ENCODE results near the gene CIAO2B.

DNA sequence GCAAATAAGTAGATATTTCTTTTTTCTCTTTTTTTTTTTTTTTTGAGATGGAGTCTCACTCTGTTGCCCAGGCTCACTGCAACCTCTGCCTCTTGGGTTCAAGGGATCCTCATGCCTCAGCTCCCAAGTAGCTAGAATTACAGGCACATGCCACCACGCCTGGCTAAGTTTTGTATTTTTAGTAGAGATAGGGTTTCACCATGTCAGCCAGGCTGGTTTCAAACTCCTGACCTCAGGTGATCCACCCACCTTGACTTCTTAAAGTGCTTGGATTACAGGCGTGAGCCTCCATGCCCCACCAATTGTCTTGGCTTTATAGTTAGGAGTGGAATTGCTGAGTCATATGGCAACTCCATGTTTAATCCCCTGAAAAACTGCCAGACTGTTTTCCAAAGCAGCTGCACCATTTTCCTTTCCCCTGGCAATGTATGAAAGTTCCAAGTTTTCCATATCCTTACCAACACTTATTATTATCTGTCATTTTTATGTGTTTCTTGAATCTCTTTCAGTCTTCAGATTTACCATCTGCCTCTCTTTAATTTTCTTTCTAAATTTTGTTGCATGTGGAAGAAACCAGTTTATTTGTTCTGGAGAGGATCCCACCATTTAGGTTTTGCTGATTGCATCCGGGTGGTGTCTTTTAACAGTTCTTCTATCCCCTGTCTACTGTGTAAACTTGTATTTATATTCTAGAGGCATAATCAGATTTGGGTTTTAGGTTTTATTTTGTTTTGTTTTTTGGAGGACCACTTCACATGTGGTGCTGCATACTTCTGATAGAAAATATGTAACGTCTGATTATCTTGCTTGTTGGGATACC is 17.0 kb upstream of the CIAO2B start:
- TF ChIP-seq CTCF (conservative IDR thresholded peaks at IDR 0.05; ENCODE audit: low read length) (no peak), EZH2phosphoT487 (IDR thresholded peaks at IDR 0.05; ENCODE audit: borderline replicate concordance) (no peak)
